ENCODE results near the gene MARCHF9. TPM values are rescaled to one million over a fixed set of nuclear protein-coding genes. Genes with fewer than 3 reads are reported as not detected.
"Not testable (repeated sequence)": the region's sequence is repeated elsewhere in the genome, so short reads cannot be mapped to it uniquely, and the experiment has no call there.

The MARCHF9 gene
- total RNA-seq, 1 experiment from 2014 or later = 18.9 TPM

DNA sequence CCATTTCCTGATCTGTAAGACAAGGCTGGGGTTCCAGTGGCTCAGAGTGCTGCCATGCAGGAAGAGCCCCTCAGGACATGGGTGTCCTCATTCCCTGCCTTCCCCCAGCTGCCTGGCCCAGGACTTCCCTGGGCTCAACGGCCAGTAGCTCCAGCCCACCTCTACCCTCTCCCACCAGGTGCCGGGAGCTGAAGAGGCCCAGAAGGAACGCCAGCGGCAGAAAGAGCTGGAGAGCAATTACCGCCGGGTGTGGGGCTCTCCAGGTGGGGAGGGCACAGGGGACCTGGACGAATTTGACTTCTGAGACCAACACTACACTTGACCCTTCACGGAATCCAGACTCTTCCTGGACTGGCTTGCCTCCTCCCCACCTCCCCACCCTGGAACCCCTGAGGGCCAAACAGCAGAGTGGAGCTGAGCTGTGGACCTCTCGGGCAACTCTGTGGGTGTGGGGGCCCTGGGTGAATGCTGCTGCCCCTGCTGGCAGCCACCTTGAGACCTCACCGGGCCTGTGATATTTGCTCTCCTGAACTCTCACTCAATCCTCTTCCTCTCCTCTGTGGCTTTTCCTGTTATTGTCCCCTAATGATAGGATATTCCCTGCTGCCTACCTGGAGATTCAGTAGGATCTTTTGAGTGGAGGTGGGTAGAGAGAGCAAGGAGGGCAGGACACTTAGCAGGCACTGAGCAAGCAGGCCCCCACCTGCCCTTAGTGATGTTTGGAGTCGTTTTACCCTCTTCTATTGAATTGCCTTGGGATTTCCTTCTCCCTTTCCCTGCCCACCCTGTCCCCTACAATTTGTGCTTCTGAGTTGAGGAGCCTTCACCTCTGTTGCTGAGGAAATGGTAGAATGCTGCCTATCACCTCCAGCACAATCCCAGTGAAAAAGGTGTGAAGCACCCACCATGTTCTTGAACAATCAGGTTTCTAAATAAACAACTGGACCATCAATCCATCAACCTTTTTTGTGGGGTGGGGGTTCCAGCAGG lies 34.0 kb upstream of the MARCHF9 start:
- Histone ChIP-seq H3F3A (ENCODE audit: insufficient read depth, low read depth) (no peaks in the 10 kb centered on the region), H3K9me3 (ENCODE audit: insufficient read depth, low read depth) (no peaks in the 10 kb centered on the region), H3K9me2 (ENCODE audit: insufficient read depth) (no peaks in the 10 kb centered on the region), H3K27ac (no peak overlapping the region), H3K4me1 (replicated peaks; ENCODE audit: insufficient read depth) (no peaks in the 10 kb centered on the region), H3K27me3 (ENCODE audit: insufficient read depth, low read depth) (no peaks in the 10 kb centered on the region), H3K79me2 (ENCODE audit: low read depth) (no peaks in the 10 kb centered on the region), H2AFZ (no peak overlapping the region), H3K4me2 (no peak overlapping the region), H4K20me1 (ENCODE audit: insufficient read depth) (no peaks in the 10 kb centered on the region), H3K36me3 (ENCODE audit: low read depth) (no peaks in the 10 kb centered on the region), H3K4me3 (no peak overlapping the region)
- intact Hi-C loops (cut with micrococcal nuclease; ENCODE audit: unreplicated experiment) = loop anchor here (10.0 kb wide), 1 partner anchor 126 kb away; the partner anchor contains the start of gene PIP4K2C
- BruUV-seq (replicated peaks) = TSS peak; percentile 39
- no peak for DNase-seq
- TF ChIP-seq, protein P1, sequence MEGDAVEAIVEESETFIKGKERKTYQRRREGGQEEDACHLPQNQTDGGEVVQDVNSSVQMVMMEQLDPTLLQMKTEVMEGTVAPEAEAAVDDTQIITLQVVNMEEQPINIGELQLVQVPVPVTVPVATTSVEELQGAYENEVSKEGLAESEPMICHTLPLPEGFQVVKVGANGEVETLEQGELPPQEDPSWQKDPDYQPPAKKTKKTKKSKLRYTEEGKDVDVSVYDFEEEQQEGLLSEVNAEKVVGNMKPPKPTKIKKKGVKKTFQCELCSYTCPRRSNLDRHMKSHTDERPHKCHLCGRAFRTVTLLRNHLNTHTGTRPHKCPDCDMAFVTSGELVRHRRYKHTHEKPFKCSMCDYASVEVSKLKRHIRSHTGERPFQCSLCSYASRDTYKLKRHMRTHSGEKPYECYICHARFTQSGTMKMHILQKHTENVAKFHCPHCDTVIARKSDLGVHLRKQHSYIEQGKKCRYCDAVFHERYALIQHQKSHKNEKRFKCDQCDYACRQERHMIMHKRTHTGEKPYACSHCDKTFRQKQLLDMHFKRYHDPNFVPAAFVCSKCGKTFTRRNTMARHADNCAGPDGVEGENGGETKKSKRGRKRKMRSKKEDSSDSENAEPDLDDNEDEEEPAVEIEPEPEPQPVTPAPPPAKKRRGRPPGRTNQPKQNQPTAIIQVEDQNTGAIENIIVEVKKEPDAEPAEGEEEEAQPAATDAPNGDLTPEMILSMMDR (conservative IDR thresholded peaks at IDR 0.05) = no peak
- no peak for TF ChIP-seq EZH2 (IDR thresholded peaks at IDR 0.05; ENCODE audit: low read depth)
- ChIA-PET CTCF (no interaction called here), POLR2A (ENCODE audit: unreplicated experiment) (interaction anchor here (0.6 kb wide), 1 partner anchor 216 kb away, joined by 3 read pairs; no protein-coding TSS in a partner anchor)

DNA sequence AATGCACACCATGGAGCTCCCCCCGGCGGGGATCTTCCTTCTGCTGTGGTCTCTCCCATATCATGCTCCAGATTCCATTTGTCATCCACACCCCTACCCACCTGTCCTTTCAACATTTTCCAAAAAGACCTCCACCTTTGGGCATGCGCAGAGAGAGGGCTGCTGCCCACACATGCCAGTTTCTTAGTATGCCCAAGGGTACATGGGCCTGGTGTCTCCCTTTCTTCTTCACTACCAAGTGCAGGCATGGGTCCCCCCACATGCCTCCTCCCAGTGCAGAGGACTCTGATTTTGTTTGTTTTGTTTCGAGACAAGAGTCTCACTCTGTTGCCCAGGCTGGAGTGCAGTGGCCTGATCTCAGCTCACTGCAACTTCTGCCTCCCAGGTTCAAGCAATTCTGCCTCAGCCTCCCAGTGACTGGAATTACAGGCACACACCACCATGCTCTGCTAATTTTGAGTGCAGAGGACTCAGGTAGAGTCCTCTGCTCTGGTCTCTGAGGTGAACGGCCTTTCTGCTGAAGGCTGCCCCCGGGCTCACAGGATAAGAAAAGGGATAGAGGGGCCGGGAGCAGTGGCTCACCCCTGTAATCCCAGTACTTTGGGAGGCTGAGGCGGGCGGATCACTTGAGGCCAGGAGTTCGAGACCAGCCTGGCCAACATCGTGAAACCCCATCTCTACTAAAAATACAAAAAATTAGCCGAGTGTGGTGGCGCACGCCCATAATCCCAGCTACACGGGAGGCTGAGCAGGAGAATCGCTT lies 32.9 kb upstream of the MARCHF9 start:
- H3K79me2 ChIP-seq (ENCODE audit: low read depth); H3K36me3 ChIP-seq (ENCODE audit: low read depth); BruUV-seq (replicated peaks); H3K4me1 ChIP-seq (replicated peaks; ENCODE audit: insufficient read depth); H3K9me2 ChIP-seq (ENCODE audit: insufficient read depth); H3K27me3 ChIP-seq (ENCODE audit: insufficient read depth, low read depth); H3K9me3 ChIP-seq (ENCODE audit: insufficient read depth, low read depth); H3K4me2 ChIP-seq; DNase-seq; H2AFZ ChIP-seq; POLR2A ChIA-PET (ENCODE audit: unreplicated experiment); H3K27ac ChIP-seq; H4K20me1 ChIP-seq (ENCODE audit: insufficient read depth); H3F3A ChIP-seq (ENCODE audit: insufficient read depth, low read depth); H3K4me3 ChIP-seq: not testable (repeated sequence)
- CTCF ChIA-PET = interaction anchor here (0.7 kb wide), 1 partner anchor 138 kb away, joined by 6 read pairs; no protein-coding TSS in a partner anchor
- intact Hi-C loops (cut with micrococcal nuclease; ENCODE audit: unreplicated experiment) = loop anchor here (10.0 kb wide), 1 partner anchor 127 kb away; the partner anchor contains the start of gene PIP4K2C

DNA sequence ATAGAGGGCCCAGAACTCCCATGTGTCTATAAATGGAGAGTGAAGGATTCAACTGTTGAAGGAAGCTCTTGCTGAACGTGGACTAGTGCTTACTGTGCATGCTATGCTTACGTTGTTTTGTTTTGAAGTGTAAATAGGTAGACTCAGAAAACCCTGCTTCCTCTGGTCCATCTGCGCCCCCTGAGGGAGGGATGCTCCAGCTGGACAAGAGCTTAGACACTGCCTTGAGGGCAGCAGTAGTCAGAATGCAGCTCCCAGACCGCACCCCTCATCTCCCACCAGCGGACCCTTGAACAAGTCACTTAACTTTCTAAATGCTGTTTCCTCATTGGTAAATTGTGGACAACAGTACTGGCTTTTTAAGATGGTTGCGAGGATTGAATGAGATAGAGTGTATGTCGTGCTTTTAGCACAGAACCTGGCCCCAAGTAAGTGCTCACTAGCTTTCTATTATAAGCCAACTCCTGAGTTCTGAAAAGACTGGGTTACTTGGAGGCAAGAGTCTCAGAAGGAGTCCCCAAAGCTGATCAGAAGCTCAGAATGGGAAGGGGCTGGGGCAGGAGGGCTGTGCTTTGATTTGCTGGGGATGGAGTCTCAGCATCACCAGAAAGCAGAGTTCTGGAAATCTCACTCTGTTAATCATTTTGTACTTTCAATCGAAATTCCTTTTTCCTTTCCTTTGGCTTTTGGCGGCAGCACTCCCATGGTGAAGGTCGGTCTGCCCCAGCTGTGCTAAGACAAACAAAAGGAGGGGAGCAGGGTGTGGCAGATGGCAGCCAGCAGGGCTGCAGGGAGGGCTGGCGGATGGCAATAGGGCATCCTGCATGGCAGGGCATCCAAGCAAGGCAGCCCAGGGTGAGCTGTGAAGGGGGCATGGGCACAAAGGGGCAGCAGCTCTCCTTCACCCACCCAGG lies 31.9 kb upstream of the MARCHF9 start:
- Histone ChIP-seq H4K20me1 (ENCODE audit: insufficient read depth) (no peaks in the 10 kb centered on the region), H3K4me2 (no peak overlapping the region), H3K36me3 (ENCODE audit: low read depth) (no peaks in the 10 kb centered on the region), H3F3A (ENCODE audit: insufficient read depth, low read depth) (no peaks in the 10 kb centered on the region), H3K4me1 (replicated peaks; ENCODE audit: insufficient read depth) (no peaks in the 10 kb centered on the region), H2AFZ (no peak overlapping the region), H3K9me3 (ENCODE audit: insufficient read depth, low read depth) (no peaks in the 10 kb centered on the region), H3K27me3 (ENCODE audit: insufficient read depth, low read depth) (no peaks in the 10 kb centered on the region), H3K9me2 (ENCODE audit: insufficient read depth) (no peaks in the 10 kb centered on the region), H3K4me3 (no peak overlapping the region), H3K27ac (no peak overlapping the region), H3K79me2 (ENCODE audit: low read depth) (no peaks in the 10 kb centered on the region)
- intact Hi-C loops (cut with micrococcal nuclease; ENCODE audit: unreplicated experiment) = loop anchor here (10.0 kb wide), 1 partner anchor 128 kb away; the partner anchor contains the start of gene PIP4K2C
- no peak for TF ChIP-seq EZH2 (IDR thresholded peaks at IDR 0.05; ENCODE audit: low read depth)
- TF ChIP-seq, protein P1 (conservative IDR thresholded peaks at IDR 0.05) = no peak
- BruUV-seq (replicated peaks) = no TSS peak
- ChIA-PET CTCF (interaction anchor here (0.7 kb wide), 1 partner anchor 139 kb away, joined by 6 read pairs; no protein-coding TSS in a partner anchor), POLR2A (ENCODE audit: unreplicated experiment) (no interaction called here)
- no peak for DNase-seq
